Lower lobe of right lung (tissue), 2 donors: Measurements from ENCODE around the gene DOCK1. TPM values are rescaled to one million over a fixed set of nuclear protein-coding genes. Genes with fewer than 3 reads are reported as not detected.

Experiments
- ATAC-seq, 2 donors: fragments of 200-7000 bp; cut with Tn5 transposase; one replicate each; pipeline ENCODE4 v1.9.1; 2020 to 2022; ENCODE audit warnings: mild to moderate bottlenecking in 2 of 2, moderate library complexity in 2 of 2
- DNase-seq: peaks from one replicate; pipeline ENCODE4 v3.0.0-alpha.2; 2020
- H3K27ac ChIP-seq: fragments of 200-600 bp; one replicate; pipeline ENCODE4 v1.8.0; 2022
- H3K27me3 ChIP-seq: fragments of 200-600 bp; one replicate; pipeline ENCODE4 v1.8.0; 2022; ENCODE audit warnings: low read depth
- H3K36me3 ChIP-seq: fragments of 200-600 bp; one replicate; pipeline ENCODE4 v1.8.0; 2022; ENCODE audit warnings: mild to moderate bottlenecking
- H3K4me1 ChIP-seq: fragments of 200-600 bp; one replicate; pipeline ENCODE4 v1.8.0; 2022
- H3K4me3 ChIP-seq: fragments of 200-600 bp; one replicate; pipeline ENCODE4 v1.8.0; 2022; ENCODE audit warnings: mild to moderate bottlenecking
- H3K9me3 ChIP-seq: fragments of 200-600 bp; one replicate; pipeline ENCODE4 v1.8.0; 2022
- intact Hi-C: fragments of 100-400 bp; cut with DNase I; formaldehyde crosslinking; loops from one replicate; pipeline ENCODE4 v1.11.0; 2022
- total RNA-seq: library from RNA; stranded (reverse); fragmentation: NEBNext Ultra II Directional; extraction: Animal tissue kit (Norgen Biotek cat#: 25700); gene quantifications from one replicate; pipeline ENCODE4 v1.2.1, GENCODE V29; 2021
- TF ChIP-seq, protein P1 (sequence below): fragments of 200-600 bp; IDR thresholded peaks from one replicate; pipeline ENCODE4 v1.8.0; 2022; ENCODE audit warnings: antibody characterized with exemption, mild to moderate bottlenecking
- donor health status: DM: no; HTN: yes; CAD: no; lungs with severe emphysema.

The DOCK1 gene
- total RNA-seq, 1 donor from 2014 or later = 44.8 TPM

DNA sequence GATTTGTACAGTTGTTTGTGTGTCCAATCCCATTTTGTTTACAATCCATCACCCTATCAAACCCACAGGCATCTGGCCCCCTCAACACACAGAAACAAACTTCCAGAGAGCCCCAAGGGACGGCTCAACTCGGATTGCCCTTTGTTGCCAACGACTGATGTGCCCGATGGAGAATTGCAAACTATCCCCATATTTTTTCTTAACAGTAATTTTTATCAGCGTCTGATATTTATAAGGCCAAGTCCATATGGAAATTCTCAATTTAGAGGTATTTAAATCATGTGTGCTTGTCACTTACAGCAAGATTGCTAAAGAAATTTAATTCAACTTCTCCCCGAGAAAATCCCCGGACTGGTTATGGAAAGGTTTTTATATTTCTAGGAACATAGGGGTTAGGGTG lies 530.0 kb downstream of the DOCK1 start:
- intact Hi-C loops = no loop called here
- ATAC-seq (no peak), DNase-seq (no peak)
- H3K9me3 ChIP-seq = no peaks in the 10 kb centered on the region
- H3K36me3 ChIP-seq = peaks cover 30% of the 10 kb centered on the region
- no peak overlapping the region for H3K4me3 ChIP-seq
- H3K27ac ChIP-seq = no peak overlapping the region
- H3K27me3 ChIP-seq = no peaks in the 10 kb centered on the region
- TF ChIP-seq, protein P1, sequence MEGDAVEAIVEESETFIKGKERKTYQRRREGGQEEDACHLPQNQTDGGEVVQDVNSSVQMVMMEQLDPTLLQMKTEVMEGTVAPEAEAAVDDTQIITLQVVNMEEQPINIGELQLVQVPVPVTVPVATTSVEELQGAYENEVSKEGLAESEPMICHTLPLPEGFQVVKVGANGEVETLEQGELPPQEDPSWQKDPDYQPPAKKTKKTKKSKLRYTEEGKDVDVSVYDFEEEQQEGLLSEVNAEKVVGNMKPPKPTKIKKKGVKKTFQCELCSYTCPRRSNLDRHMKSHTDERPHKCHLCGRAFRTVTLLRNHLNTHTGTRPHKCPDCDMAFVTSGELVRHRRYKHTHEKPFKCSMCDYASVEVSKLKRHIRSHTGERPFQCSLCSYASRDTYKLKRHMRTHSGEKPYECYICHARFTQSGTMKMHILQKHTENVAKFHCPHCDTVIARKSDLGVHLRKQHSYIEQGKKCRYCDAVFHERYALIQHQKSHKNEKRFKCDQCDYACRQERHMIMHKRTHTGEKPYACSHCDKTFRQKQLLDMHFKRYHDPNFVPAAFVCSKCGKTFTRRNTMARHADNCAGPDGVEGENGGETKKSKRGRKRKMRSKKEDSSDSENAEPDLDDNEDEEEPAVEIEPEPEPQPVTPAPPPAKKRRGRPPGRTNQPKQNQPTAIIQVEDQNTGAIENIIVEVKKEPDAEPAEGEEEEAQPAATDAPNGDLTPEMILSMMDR = no peak
- H3K4me1 ChIP-seq = no peaks in the 10 kb centered on the region

DNA sequence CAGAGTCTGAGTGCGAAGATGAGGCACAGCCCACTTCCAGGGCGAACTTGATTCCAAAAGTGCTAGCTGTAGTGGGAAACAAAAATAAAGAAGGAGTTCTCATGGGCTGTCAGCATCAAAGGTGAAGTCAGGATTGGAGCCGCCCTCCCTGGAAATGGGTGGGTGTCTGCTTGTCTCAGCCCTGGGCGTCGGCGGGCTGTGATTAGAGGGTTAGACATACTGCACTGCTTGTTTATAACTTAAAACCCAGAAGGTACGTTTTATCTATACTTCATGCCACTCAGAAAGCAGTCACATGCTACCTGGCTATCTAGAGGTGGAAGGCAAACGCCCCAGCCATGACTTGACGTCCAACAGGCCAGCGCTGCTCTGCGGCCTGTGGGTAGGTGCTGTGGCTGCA lies 535.1 kb downstream of the DOCK1 start:
- H3K27me3 ChIP-seq = no peaks in the 10 kb centered on the region
- H3K4me1 ChIP-seq = no peaks in the 10 kb centered on the region
- no peak overlapping the region for H3K27ac ChIP-seq
- TF ChIP-seq, protein P1 = no peak
- no peak overlapping the region for H3K4me3 ChIP-seq
- H3K9me3 ChIP-seq = no peaks in the 10 kb centered on the region
- DNase-seq (no peak), ATAC-seq (no peak)
- peaks cover 50% of the 10 kb centered on the region for H3K36me3 ChIP-seq
- intact Hi-C loops = no loop called here

DNA sequence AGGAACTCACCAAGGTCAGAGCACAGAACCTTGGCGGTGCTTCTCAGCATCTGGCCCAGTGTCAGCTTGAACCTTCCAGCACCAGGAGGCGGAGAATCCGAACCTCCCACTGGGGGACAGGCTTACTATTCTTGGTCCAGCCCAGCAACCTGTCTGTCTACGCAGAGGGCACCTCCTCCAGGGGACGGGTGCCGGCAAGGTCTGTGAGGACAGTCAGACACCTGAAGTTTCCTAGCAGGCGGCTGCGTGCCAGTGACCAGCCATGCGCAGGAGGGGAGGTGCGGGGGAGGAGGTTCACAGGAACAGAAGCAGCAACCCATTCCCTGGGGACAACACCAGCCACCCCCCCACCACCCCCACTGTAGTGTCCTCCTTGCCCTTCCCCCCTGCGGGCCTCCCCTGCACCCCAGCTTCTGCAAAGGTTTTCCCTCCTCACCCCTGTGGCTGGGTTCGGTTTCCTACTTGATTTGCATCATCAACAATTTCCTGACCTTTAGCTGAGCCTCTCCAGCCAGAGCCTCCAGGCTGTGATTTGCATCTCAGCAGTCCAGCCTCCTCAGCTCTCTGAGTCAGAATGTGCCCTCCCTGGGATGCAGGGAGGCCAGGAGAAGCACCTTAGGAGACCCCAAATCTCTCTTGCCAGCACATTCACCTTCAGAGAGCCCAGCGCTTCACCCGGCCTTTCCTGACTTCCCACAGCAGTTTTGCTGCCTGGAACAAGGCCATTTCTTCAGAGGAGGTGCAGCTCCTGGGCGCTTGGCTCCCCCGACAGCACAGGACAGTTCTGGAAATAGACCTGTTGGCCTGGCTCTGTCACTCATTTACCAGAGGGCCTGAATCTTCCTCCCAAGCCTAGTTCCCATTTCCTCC lies 536.4 kb downstream of the DOCK1 start:
- H3K9me3 ChIP-seq = no peaks in the 10 kb centered on the region
- intact Hi-C loops = no loop called here
- no peak overlapping the region for H3K27ac ChIP-seq
- no peak overlapping the region for H3K4me3 ChIP-seq
- no peaks in the 10 kb centered on the region for H3K27me3 ChIP-seq
- ATAC-seq = no peak
- H3K4me1 ChIP-seq = no peaks in the 10 kb centered on the region
- TF ChIP-seq, protein P1 = no peak
- H3K36me3 ChIP-seq = peaks cover 56% of the 10 kb centered on the region
- no peak for DNase-seq

DNA sequence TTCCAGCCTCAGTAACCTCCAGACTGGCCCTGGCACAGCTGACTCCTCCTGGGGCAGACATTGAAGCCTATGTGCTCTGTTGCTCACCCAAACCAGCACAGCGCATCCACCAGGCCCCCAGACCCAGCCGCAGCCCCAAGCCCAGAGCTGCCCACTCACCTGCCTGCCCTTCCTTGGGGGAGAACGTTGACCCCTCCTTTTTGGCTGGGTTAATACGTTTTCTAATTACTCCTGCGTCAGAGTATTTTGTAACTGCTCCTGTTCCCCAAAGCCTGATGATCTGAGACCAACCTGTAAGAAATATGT lies 536.9 kb downstream of the DOCK1 start:
- no peak overlapping the region for H3K27ac ChIP-seq
- TF ChIP-seq, protein P1 = no peak

DNA sequence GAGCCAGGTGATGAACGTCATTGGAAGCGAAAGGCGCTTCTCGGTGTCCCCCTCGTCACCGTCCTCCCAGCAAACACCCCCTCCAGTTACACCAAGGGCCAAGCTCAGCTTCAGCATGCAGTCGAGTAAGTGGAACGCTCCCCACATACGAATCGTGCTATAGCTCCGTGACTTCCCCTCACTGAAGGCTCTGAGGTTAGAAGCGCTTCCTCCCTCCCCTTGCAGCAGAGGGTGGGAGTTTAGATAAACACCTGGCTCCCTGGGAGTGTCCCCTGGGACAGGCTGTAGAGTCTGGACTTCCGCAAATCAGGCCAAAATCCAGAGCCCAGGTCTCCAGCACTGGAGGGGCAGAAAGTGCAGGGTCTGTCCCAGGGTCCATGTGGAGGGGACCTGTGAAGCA lies 538.9 kb downstream of the DOCK1 start:
- H3K36me3 ChIP-seq = peaks cover 60% of the 10 kb centered on the region
- H3K27ac ChIP-seq = no peak overlapping the region
- ATAC-seq (no peak), DNase-seq (no peak)
- intact Hi-C loops = no loop called here
- H3K27me3 ChIP-seq = no peaks in the 10 kb centered on the region
- H3K4me3 ChIP-seq = no peak overlapping the region
- H3K4me1 ChIP-seq = no peaks in the 10 kb centered on the region
- no peaks in the 10 kb centered on the region for H3K9me3 ChIP-seq
- TF ChIP-seq, protein P1 = no peak

More for the DNA sequence above, 536.9 kb downstream of the DOCK1 start:
- ATAC-seq = no peak
- DNase-seq = no peak
- Histone ChIP-seq H3K4me3 (no peak overlapping the region), H3K9me3 (no peaks in the 10 kb centered on the region), H3K4me1 (no peaks in the 10 kb centered on the region), H3K27me3 (no peaks in the 10 kb centered on the region), H3K36me3 (peaks cover 56% of the 10 kb centered on the region)
- intact Hi-C loops = no loop called here
